Memory B cell (primary cell): Measurements from ENCODE around the gene AGPAT2.

Source experiments
- ATAC-seq: fragments of 150-1000 bp; cut with Tn5 transposase; 2 replicates; pipeline ENCODE4 v1.10.0; 2021; ENCODE audit warnings: low read depth, mild to moderate bottlenecking, moderate library complexity
- DNase-seq, 2 donors: peaks; one replicate each; pipeline ENCODE4 v3.0.0; 2022; ENCODE audit warnings: low spot score in 2 of 2
- H3K27ac Mint-ChIP-seq: one replicate; pipeline ENCODE4 v1.8.0; 2022; ENCODE audit warnings: mild to moderate bottlenecking, moderate library complexity, mixed read lengths
- H3K27me3 Mint-ChIP-seq: one replicate; pipeline ENCODE4 v1.8.0; 2022; ENCODE audit warnings: mixed read lengths
- H3K36me3 Mint-ChIP-seq: one replicate; pipeline ENCODE4 v1.8.0; 2022; ENCODE audit warnings: mild to moderate bottlenecking, mixed read lengths
- H3K4me1 Mint-ChIP-seq: one replicate; pipeline ENCODE4 v1.8.0; 2022; ENCODE audit warnings: mixed read lengths
- H3K4me3 Mint-ChIP-seq: one replicate; pipeline ENCODE4 v1.8.0; 2022; ENCODE audit warnings: mild to moderate bottlenecking, moderate library complexity, mixed read lengths
- H3K9me3 Mint-ChIP-seq: one replicate; pipeline ENCODE4 v1.8.0; 2022; ENCODE audit warnings: mixed read lengths

Gene AGPAT2

DNA sequence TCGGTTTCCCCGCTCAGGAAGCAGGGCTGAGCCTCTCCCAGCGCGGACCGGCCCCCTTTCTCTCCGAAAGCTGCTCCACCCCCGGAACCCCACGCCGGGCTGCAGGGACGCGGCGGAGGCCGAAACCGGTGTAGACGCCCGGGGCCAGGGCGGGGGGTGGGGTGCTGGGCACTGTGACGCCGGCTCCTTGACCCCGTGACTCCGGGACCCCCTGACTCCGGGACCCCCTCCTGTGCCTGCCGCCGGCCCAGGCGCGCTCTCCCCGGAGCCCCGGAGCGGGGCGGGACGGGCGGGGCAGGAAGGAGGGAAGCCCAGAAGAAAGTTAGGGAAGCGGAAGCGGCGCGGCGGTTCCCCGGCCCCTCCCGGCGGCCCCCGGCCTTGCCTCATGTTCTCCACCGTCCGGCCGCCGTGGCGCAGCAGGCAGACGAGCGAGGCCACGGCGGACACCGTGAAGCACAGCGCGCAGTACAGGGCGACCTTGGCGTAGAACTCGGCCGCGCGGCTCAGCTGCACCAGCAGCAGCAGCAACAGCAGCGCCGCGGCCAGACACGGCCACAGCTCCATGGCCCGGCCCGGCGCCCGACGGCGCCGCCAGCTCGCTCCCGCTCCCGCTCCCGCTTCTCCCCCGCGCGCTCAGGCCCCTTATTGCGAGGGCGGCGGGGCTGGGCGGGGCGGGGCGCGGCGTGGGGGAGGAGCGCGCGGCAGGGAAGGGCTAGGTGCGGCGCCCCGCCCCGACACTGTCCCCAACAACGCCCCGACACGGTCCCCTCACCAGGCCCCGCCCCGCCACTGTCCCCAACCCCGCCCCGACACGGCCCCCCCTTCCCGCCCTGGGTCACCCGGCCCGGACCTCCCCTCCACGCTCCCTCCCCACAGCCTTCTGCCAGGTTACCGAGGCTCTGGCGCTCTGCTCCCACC, at the start of gene AGPAT2:
AGPAT2 (minus strand) TSS at position 664 of the 918 bp plus-strand sequence; CDS start at position 564, 100 bp downstream.
- Mint-ChIP-seq H3K4me1 (peaks cover 6% of the 10 kb centered on the region), H3K36me3 (no peaks in the 10 kb centered on the region), H3K4me3 (peak within 1 kb of the TSS; percentile 78), H3K27ac (no peak within 1 kb of the TSS), H3K9me3 (no peaks in the 10 kb centered on the region), H3K27me3 (peaks cover 4% of the 10 kb centered on the region)
- DNase-seq, result peak; percentile 59 to 60
- peak; percentile 92 for ATAC-seq

GRCh38 chr9:136735812-136736480, 48.7 kb upstream of the AGPAT2 start:
- Mint-ChIP-seq H3K4me1 (peaks cover 7% of the 10 kb centered on the region), H3K27me3 (no peaks in the 10 kb centered on the region), H3K36me3 (peaks cover 14% of the 10 kb centered on the region), H3K4me3 (no peak overlapping the region), H3K27ac (no peak overlapping the region), H3K9me3 (no peaks in the 10 kb centered on the region)
- no peak for ATAC-seq
- DNase-seq, result no peak

DNA sequence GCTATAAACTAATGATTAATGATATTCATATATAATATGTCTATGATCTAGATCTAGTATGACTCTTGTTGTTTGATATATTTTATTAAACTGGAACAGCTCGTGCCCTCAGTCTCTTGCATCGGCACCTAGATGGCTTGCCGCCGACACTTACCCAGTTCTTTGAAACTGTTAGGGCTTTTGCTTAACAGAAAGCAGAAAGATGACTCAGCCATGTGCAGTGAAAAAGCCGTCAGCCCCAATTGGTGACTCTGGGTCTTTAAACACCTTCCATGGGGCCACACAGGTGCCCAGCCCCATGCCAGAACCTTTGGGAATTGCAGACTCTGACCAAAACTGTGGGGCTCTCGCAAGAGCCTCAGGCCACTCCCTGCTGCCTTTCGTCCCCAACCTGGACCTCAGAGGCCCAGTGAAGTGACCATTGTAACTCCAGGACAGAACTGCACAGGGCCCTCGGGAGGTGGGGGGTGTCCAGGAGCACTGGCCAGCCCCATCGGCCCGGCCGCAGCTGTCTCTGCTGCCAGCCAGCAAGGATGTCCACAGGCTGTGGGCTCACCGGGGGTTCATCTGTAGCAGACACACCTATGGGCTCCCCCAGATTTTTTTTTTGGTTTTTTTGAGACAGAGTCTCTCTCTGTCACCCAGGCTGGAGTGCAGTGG, 47.7 kb upstream of the AGPAT2 start:
- H3K27me3 Mint-ChIP-seq, result no peaks in the 10 kb centered on the region
- no peak overlapping the region for H3K4me3 Mint-ChIP-seq
- DNase-seq, result no peak
- H3K27ac Mint-ChIP-seq, result no peak overlapping the region
- H3K4me1 Mint-ChIP-seq, result peaks cover 5% of the 10 kb centered on the region
- H3K36me3 Mint-ChIP-seq, result peaks cover 13% of the 10 kb centered on the region
- no peak for ATAC-seq
- H3K9me3 Mint-ChIP-seq, result no peaks in the 10 kb centered on the region

GRCh38 chr9:136733611-136734010, 46.4 kb upstream of the AGPAT2 start:
- no peak for DNase-seq
- no peak for ATAC-seq
- H3K27me3 Mint-ChIP-seq, result no peaks in the 10 kb centered on the region
- peaks cover 5% of the 10 kb centered on the region for H3K4me1 Mint-ChIP-seq
- H3K9me3 Mint-ChIP-seq, result no peaks in the 10 kb centered on the region
- no peak overlapping the region for H3K4me3 Mint-ChIP-seq
- H3K27ac Mint-ChIP-seq, result no peak overlapping the region
- H3K36me3 Mint-ChIP-seq, result peaks cover 5% of the 10 kb centered on the region

- Mint-ChIP-seq H3K36me3 (no peaks in the 10 kb centered on the region), H3K4me3 (no peak overlapping the region), H3K9me3 (no peaks in the 10 kb centered on the region), H3K4me1 (peaks cover 2% of the 10 kb centered on the region), H3K27ac (no peak overlapping the region), H3K27me3 (no peaks in the 10 kb centered on the region)
- DNase-seq (no peak), ATAC-seq (no peak)
Observed at GRCh38 chr9:136732444-136733178, 45.4 kb upstream of the AGPAT2 start.

DNA sequence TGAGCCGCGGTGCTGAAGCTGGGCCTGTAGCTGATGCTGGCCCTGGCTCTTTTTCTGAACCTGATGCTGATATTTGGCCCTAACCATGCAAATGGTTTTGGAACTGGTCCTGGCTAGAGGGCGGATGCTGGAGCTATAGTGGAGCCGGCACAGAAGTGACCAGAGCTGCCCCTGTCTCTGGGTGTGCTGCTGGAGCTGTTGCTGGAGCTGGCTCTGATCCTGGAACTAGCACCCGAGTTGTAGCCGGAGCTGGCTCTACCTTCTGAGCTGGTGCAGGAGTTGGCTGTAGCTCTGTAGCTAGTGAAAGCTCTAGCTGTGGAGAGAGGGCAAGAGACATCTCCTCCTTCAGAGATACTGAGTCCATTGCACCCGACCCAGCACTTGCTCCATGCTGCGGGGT, 42.7 kb upstream of the AGPAT2 start:
- Mint-ChIP-seq H3K27me3 (no peaks in the 10 kb centered on the region), H3K36me3 (peaks cover 5% of the 10 kb centered on the region), H3K9me3 (no peaks in the 10 kb centered on the region), H3K4me1 (peaks cover 8% of the 10 kb centered on the region), H3K27ac (no peak overlapping the region), H3K4me3 (peak overlapping the region; percentile 27)
- DNase-seq (no peak), ATAC-seq (no peak)

GRCh38 chr9:136729144-136729543, 41.9 kb upstream of the AGPAT2 start:
- Mint-ChIP-seq H3K4me3 (peak overlapping the region; percentile 62), H3K9me3 (no peaks in the 10 kb centered on the region), H3K4me1 (peaks cover 10% of the 10 kb centered on the region), H3K36me3 (peaks cover 7% of the 10 kb centered on the region), H3K27me3 (no peaks in the 10 kb centered on the region), H3K27ac (no peak overlapping the region)
- no peak for DNase-seq
- ATAC-seq, result no peak

DNA sequence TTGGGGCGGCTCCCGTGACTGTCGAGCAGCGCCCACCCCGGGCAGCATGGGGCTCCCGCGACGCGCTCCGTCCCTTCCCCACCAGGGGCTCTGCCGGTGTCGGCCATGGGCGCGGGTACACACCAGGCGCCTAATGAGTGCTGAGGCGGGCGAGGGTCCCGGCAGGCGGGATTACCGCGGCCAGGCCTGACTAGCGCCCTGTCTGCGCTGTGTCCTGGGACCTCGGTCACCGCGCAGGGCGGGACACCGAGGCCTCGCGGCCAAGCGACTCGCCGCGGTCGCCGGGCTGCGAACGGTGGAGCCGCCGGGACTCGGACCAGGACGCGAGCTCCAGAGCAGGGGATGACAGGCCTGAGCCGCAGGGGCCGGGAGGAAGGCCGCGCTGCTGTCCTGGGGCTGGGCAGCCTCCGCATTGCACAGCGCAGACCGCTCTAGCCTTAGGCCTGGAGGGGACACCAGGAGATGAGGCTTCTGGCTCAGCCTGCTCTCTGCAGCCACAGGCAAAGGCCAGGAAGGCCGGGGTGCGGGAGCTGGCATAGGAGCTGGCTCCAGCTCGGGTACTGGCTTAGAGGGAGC, 41.4 kb upstream of the AGPAT2 start:
- peak overlapping the region; percentile 89 for H3K27ac Mint-ChIP-seq
- peak overlapping the region; percentile 62 for H3K4me3 Mint-ChIP-seq
- H3K4me1 Mint-ChIP-seq, result peaks cover 12% of the 10 kb centered on the region
- no peaks in the 10 kb centered on the region for H3K27me3 Mint-ChIP-seq
- H3K36me3 Mint-ChIP-seq, result peaks cover 12% of the 10 kb centered on the region
- no peaks in the 10 kb centered on the region for H3K9me3 Mint-ChIP-seq
- no peak for DNase-seq
- no peak for ATAC-seq

DNA sequence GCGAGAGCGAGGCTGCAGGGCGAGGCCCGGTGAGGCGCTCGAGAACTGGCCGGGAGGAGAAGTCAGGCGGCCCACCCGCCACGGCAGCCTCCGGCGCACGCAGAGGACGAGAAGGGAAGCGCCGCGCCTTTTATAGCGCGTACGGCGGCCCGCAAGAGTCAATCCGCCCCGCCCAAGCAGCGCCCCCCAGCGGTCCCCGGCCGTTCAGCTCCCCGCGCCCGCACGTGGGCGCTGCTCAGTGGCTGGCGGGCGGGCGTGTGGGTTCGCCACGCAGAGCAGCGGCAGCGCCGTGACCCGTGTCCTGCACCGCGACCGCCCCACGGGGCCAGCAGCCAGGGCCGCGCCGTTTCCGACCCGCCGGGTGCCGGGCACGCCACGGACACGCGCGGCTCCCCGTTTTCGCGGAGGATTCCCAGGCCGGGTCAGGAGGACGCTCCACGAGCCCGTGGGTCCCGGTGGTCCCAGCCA, 40.9 kb upstream of the AGPAT2 start:
- DNase-seq, result peak; percentile 97 to 99
- ATAC-seq, result peak; percentile 72
- Mint-ChIP-seq H3K27me3 (no peaks in the 10 kb centered on the region), H3K36me3 (peaks cover 15% of the 10 kb centered on the region), H3K27ac (peak overlapping the region; percentile 89), H3K4me3 (peak overlapping the region; percentile 95), H3K4me1 (peaks cover 12% of the 10 kb centered on the region), H3K9me3 (no peaks in the 10 kb centered on the region)

GRCh38 chr9:136726631-136727191, 39.5 kb upstream of the AGPAT2 start:
- no peak for DNase-seq
- Mint-ChIP-seq H3K27ac (peak overlapping the region; percentile 89), H3K4me3 (peak overlapping the region; percentile 95), H3K36me3 (peaks cover 16% of the 10 kb centered on the region), H3K9me3 (no peaks in the 10 kb centered on the region), H3K27me3 (no peaks in the 10 kb centered on the region), H3K4me1 (peaks cover 12% of the 10 kb centered on the region)
- ATAC-seq, result peak; percentile 61

DNA sequence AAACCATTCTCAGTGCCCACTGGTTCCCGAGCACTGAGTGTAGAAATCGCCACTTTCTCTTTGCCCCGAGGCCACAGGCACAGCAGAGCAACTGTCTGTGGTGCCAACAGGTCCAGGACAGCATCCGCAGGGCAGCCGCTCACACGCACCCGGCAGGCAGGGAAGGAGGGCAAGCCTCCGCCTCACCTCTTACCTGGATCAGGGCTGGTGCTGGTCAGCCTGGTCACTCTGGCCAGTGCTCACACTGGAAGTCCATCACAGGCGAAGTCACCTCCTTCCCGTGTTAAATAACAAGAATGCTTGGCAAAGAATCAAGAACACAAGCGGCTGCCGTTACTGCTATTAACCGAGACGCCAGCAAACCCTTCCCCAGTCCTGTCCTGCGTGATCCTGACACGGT, 38.9 kb upstream of the AGPAT2 start:
- ATAC-seq, result no peak
- no peaks in the 10 kb centered on the region for H3K27me3 Mint-ChIP-seq
- DNase-seq, result no peak
- H3K36me3 Mint-ChIP-seq, result peaks cover 18% of the 10 kb centered on the region
- H3K4me3 Mint-ChIP-seq, result peak overlapping the region; percentile 95
- H3K27ac Mint-ChIP-seq, result peak overlapping the region; percentile 89
- peaks cover 14% of the 10 kb centered on the region for H3K4me1 Mint-ChIP-seq
- H3K9me3 Mint-ChIP-seq, result no peaks in the 10 kb centered on the region

DNA sequence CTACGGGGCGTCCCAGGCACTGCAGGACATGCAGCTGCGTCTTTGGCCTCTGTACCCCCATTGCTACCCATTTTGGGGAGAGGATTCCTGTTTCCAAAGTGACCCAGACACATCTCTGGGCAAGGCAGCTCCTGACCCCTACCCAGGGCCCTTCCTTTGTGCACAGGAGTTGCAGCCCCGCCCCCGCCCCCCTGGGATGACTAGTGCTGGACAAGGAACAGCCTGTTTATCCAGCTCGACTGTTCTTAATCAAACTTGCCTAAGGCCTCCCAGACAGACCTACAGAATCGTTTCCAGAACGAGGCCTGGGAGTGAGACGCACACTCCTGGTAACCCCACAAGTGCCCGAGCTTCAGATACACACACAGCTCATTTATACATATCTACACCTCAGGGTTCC, 38.4 kb upstream of the AGPAT2 start:
- no peak for DNase-seq
- H3K4me1 Mint-ChIP-seq, result peaks cover 15% of the 10 kb centered on the region

GRCh38 chr9:136724772-136725171, 37.5 kb upstream of the AGPAT2 start:
- Mint-ChIP-seq H3K4me3 (no peak overlapping the region), H3K4me1 (peaks cover 17% of the 10 kb centered on the region), H3K9me3 (no peaks in the 10 kb centered on the region), H3K27ac (no peak overlapping the region), H3K27me3 (no peaks in the 10 kb centered on the region), H3K36me3 (peaks cover 20% of the 10 kb centered on the region)
- ATAC-seq, result no peak
- no peak for DNase-seq

More for the DNA sequence above, 38.4 kb upstream of the AGPAT2 start:
- Mint-ChIP-seq H3K27me3 (no peaks in the 10 kb centered on the region), H3K36me3 (peaks cover 19% of the 10 kb centered on the region), H3K4me3 (peak overlapping the region; percentile 21), H3K27ac (no peak overlapping the region), H3K9me3 (no peaks in the 10 kb centered on the region)
- no peak for ATAC-seq
